HG02678 (cell line): ENCODE data around the gene RABAC1.

Source experiments
- ATAC-seq: cut with Tn5 transposase; IDR thresholded peaks from one replicate; pipeline ENCODE4 v1.9.1; 2021; ENCODE audit warnings: mild to moderate bottlenecking, moderate library complexity; ENCODE audit not compliant: unreplicated experiment

Gene RABAC1

DNA sequence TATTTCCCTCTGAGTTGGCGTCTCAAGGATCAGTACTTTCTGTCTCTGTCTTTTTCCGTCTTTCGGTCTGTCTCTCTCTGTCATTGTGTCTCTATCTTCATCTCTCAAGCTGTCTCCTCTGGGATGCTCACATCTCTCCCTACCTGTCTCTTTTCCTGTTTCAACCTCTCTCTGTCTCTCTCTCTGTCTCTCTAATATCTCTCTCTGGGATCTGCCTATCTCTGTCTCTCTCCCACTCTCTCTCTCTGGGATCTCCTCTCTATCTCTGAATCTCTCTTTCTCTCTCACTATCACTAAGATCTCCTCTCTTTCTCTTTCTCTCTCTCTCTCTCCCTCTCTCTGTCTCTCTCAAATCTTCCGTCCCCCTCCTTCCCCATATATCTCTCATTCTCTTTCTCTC, 30.9 kb upstream of the RABAC1 start:
- ATAC-seq = no peak

GRCh38 chr19:41988947-41989346, 29.8 kb upstream of the RABAC1 start:
- ATAC-seq = no peak

DNA sequence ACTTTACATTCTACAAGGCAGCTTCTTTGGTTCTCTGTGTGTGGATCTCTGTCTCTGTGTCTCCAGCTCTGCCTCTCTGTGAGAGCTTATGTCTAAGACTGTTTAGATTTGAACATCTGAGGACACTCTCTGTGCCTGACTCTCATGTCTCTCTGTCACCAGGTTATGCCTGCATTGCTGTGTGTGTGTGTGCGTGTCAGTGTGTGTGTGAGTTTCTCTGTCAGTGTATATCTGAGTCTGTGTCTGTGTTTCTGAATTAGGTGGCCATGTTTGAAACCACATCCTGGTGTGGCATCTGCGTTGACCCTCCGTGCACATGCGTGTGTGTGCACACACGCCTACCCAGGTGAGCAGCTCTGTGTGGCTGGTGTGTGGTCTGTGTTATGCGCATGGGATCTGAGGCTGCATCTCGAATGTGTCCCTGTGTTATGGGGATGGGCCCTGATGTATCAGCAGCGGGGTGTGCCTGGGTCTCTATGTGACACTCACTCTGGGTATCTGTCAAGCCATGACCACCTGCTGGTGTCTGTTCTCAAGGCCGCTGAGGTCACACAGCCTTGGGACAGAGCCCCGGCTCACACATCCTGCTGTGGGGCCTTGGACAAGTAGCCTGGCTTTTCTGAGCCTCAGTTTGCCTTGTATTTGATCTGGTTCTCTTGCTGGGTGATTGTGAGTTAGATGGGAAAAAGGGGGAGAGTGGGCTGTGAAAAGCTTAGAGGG, 28.2 kb upstream of the RABAC1 start:
- no peak for ATAC-seq

DNA sequence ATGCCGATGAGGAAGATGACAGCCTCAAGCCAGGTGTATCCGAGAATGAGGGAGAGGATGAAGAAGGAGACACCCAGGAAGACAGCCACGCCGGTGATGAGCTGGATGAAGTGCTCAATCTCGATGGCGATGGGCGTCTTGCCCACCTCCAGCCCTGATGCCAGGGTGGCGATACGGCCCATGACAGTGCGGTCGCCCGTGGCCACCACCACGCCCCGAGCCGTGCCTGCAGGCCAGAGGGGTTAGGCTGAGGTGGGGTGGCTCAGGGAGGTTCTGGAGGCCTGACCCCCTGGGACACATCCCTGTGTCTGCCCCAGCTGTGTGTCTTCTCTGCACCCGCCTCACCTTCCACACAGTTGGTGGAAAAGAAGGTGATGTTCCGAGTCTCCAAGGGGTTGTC, 25.8 kb upstream of the RABAC1 start:
- ATAC-seq = no peak

DNA sequence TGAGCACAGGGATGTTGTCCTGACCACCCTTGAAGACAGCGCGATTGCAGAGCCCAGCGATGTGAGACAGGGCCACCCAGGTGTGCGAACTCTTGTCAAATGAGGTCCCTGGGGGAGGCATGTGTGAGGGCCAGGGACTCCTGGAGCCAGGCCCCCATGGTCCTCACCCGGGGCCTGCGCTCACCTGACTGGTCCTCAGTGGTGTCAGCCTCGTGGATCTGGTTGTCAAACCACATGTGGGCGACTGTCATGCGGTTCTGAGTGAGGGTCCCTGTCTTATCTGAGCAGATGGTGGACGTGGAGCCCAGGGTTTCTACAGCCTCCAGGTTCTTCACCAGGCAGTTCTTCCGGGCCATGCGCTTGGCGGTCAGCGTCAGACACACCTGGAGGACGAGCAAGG, 22.6 kb upstream of the RABAC1 start:
- no peak for ATAC-seq

DNA sequence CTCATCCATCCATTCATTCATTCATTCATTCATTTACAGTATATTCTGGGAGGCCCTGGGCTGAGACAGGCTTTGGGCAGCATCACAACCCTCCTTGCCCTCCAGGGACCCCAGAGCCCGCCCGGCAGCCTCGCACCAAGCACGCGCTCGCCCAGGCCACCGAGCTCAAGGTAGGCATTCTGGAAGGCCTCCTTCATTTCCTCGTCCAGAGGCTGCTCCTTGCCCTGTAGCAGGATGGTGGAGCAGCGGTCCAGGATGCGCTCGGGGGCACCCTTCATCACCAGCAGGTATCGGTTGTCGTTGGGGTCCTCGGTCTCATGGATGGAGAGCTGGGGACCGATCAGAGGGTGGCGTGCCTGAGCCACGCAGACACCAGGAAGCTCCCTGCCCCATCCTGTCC, 19.3 kb upstream of the RABAC1 start:
- ATAC-seq = no peak

GRCh38 chr19:41977916-41978315, 18.8 kb upstream of the RABAC1 start:
- ATAC-seq = no peak

- no peak for ATAC-seq
Observed at GRCh38 chr19:41974652-41975051, 15.5 kb upstream of the RABAC1 start.

- no peak for ATAC-seq
Observed at GRCh38 chr19:41971363-41971762, 12.2 kb upstream of the RABAC1 start.

GRCh38 chr19:41969772-41970458, 10.8 kb upstream of the RABAC1 start:
- no peak for ATAC-seq

DNA sequence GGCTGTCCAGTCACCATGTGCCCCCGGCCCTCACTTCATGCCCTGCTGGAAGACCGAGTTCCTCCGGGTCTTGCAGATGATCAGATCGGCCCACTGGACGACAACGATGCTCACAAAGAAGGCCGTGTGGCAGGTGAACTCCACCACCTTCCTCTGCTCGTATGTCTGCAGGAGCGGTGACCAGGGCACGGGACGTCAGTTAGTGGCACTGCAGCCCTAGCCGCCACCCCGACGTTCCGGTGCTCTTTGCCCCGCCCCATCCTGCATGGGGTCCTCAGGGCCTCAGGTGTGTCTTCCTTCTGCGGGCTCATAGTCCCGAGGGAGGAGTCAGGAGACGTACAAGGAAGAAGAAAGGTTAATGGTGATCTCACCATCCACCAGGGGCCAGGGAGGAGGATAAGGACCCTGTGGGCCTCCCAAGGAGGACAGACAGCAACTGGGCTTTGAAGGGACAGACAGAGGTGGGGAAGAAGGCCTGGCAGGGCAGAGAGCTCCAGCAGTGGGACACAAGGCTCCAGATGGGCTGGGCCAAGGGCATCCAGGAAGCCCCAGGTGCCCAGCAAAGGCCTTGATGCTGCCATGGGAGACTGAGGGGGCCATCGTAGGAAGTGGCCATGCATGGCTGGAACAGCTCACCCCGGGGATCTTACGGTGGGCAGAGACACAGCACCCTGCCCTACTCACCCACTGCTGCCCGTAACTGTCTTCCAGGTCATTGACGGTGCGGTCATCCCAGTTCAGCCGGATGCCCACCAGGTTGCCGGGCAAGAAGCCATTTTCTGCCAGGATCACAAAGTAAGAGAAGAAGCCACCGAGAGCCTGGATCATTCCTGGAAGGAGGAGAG, 9.9 kb upstream of the RABAC1 start:
- no peak for ATAC-seq

GRCh38 chr19:41967054-41967783, 8.1 kb upstream of the RABAC1 start:
- ATAC-seq = no peak

DNA sequence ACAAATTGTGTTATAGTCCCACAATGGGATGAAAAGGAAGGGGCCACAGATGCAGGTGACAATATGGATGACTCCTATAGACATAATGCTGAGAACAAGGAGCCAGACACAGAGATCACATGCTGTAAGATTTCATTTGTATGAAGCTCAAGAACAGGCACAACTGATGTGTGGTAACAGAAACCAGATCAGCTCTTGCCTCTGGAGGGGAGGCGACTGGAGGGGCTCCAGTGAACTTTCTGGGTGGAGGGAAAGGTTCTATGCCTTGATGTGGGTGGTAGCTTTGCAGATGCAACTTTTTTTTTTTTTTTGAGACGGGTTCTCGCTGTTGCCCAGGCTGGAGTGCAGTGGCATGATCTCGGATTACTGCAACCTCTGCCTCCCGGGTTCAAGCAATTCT, 6.0 kb upstream of the RABAC1 start:
- no peak for ATAC-seq

DNA sequence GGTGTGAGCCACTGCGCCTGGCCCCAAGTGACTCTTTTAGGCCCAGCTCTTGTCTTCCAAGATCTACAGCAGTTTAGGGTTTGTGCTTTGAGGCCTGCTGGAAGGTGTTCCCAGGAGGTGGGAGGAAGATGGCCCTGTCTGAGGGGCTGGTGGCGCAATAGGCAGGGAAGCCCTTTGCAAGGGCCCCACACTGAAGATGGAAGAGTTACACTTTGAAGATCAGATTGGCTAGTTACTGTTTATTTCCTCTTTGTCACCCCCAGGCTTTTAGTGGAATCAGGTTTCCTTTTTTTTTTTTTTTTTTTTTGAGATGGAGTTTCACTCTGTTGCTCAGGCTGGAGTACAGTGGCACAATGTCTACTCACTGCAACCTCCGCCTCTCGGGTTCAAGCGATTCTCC, 1.9 kb upstream of the RABAC1 start:
- ATAC-seq = no peak

- ATAC-seq = peak; percentile 44
Observed at GRCh38 chr19:41958367-41959055, 610 bp downstream of the RABAC1 start.

DNA sequence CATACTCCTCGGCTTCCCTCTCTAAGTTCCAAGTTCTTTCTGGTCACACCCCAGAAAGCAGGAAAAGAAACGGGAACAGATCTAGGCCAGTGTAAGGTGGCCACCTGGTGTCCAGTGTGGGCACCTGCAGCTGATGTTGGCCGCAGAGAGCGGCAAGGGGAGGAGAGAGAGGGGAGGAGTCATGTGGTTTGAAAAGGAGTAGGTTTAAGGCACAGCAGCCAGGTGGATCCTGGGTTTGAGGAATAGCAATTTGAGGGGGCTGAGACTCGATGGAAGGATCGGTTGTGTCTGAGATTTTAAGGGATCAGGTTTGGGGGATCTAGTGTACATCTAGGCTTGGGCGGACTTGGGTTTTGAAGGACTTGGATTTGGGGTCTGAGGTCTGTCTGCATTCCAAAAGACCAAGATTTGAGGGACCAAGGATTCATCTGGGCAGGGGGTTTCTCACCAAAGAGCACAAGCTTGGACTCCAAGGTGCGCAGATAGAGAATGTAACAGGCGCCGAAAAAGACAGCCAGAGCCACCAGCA, 1.2 kb downstream of the RABAC1 start:
- ATAC-seq = peak; percentile 35

DNA sequence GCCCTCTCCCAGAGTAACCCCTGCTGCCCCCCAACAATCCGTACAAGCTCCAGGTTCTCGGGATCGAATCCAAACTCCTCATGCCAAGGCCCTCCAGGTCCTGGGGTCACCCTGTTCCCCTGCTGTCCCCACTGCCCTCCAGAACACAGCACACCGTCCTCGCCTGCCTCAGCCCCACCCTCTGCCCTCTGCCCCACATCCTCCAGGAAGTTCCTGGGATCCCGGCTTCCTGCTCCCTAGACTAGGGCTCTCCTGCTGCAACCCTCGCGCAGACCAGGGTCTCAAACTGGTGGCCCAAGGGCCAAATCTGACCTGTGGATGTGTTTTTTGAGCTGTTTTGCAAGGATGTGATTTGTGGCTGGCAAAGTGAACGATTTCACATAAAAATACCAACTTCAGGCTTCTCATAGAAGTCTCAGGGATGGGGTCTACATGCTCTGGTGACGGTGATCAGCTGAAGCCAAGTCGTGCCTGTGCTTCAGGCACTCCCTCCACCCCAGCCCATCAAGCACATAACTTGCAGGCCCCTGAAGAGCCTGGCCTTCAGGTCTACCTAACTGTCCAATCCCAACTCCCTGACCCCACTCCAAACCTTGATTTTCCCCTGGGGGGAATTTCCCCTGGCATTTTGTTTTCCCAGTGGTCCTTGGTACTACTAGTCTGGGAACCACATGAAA, 1.8 kb downstream of the RABAC1 start:
- no peak for ATAC-seq

- no peak for ATAC-seq
Observed at GRCh38 chr19:41956621-41957020, 2.5 kb downstream of the RABAC1 start.

DNA sequence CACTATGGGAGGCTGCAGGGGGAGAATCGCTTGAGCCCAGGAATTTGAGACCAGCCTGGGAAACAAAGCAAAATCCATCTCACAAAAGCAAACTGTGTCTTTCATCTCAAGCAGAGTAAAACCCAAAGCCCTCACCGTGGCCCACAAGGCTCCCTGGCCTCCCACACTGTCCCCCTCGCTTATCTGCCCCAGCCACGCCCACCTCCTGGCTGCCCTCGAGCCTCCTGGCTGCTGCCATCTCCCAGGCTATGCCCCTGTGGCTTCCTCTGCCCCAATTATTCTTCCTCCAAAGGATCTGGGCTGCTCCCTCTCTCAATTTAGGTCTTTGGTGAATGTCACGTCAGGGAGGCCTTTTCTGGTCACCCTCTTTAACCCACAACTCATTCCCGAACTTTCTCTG, 3.6 kb downstream of the RABAC1 start:
- ATAC-seq = no peak

GRCh38 chr19:41951686-41952172, 7.4 kb downstream of the RABAC1 start:
- ATAC-seq = no peak
